SHP77 (cell line): ENCODE data around the gene OXTR.

Experiments used
- DNase-seq, 2 experiments: peaks; one replicate each; lab custom pipeline; 2025; lab: John Stamatoyannopoulos, UW

The OXTR gene

DNA sequence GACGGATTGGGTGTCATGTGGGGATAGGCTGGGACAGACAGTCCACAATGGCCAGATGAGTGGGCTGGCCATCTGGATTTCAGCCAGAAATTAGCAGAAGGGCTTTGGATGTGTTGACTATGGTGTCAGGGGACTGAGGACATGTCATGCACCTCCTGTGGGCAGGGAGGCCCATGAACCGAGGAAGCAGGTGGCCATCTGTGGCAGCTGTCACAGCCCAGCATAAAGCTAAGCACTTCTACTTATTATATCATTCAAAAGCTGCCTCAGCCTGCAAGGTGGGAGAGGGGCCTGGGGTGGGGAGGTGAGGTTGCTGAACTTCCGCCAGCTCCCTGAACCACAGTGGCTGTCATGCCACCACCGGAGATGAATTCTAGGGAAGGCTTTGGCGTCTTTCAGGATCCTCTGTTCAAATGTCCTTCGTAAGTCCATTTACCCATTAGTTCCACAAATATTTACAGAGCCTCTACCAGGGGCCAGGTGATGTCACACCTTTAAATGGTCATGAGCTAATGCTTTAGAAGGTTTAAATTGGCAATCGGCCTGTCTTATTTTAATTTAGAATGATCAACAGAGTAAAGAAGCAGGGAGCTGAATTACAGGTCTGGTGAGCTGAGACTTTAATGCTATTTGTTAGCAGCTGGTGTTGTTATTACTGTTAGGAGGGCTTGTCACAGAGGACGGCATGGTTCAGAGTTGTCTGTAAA, 59.5 kb downstream of the OXTR start:
- DNase-seq: peak; percentile 88 to 91

DNA sequence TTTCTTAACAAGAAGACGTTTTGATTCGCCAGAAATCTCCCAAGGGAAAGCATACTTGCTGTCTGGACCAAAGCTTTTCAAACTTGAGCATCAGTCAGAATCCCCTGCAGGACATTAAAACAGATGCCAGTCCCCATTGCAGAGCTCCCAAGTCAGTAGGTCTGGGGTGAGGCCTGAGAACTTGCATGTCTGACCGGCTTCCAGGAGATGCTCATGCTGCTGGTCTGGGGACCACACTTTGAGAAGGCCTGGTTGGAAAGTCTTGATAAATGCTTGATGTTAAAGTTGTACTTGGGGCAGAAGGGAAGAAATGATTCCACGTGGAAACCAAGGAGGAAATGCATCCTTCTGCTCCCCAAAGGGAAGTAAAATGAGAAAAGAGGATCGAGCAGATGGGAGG, 60.1 kb downstream of the OXTR start:
- DNase-seq: no peak

DNA sequence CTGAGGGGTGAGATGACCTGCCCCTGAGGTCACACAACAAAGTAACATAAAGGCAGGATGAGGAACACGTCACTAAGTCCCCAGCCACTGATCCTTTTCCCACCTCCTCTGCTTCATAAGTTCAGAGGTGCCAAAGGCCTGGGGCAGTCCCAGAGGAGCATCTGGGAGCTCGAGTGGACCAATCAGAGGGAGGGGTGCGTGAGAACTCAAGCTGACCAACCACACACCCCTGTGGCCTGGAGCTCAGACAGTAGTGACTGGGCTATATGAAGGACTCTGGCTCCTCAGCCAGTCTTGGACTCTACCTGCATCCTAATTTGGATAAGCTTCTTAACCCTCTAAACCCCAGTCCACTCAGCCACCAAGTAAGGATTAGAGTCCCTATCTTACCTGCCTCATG, 63.8 kb downstream of the OXTR start:
- no peak for DNase-seq

DNA sequence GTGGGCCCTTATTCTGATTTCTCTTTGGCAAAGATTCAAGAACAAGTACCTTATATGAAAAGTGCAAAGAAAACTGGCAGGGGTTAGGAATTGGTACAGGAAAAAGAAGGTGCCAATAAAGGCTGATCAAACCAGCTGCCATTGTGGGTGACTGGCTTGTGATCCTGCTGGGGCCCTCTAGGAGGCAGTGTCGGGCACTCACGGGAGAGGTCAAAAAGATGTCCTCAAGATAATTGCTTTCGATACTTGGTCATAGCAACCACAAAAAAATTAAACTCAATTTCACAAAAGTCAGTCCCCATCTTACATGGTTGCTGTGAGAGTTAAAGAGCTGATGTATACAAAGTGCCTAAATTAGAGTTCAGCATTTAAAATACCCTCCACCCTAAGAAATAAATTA, 66.9 kb downstream of the OXTR start:
- no peak for DNase-seq
